ENCODE data around the gene ARPC1A. TPM values are rescaled to one million over a fixed set of nuclear protein-coding genes. Genes with fewer than 3 reads are reported as not detected.
A peak's percentile ranks its signal among the peaks of the same experiment; 100 is the strongest.

ARPC1A gene
- total RNA-seq, 1 donor, result 132 TPM

DNA sequence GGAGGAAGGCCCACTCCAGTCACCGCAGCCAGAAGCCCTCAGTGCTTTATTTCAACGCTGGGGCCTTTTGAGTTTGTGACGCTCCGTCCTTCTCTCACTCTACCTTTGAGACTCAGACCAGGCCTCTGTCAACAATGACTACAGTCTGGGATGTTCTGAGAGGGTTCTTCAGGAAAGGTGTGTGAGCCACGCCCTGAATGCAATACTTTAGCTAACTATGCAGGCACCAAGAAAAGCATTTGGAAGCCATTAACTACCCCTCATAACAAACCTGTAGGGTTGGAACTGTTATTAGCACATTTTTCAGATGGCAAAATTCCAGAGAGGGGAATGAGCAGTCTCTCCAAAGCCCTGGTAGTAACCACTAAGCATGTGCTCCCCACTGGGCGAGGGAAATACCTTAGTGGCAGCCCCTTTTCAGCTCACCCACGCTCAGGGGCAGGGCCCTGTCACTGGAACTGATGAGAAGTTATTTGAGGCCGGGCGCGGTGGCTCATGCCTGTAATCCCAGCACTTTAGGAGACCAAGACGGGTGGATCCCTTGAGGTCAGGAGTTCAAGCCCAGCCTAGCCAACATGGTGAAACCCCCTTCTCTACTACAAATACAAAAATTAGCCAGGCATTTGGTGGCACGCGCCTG is 43.2 kb downstream of the ARPC1A start:
- no peak for DNase-seq (ENCODE audit: insufficient read length, low spot score, missing footprints)
- Histone ChIP-seq H3K27me3 (ENCODE audit: insufficient read depth, low read length) (no peaks in the 10 kb centered on the region), H3K79me2 (ENCODE audit: insufficient read depth, low read length) (no peaks in the 10 kb centered on the region), H3K4me2 (ENCODE audit: insufficient read depth, low read length) (no peak overlapping the region), H3K27ac (ENCODE audit: low read depth, low read length) (no peak overlapping the region), H3K36me3 (ENCODE audit: insufficient read depth, low read length) (peaks cover 31% of the 10 kb centered on the region), H3K9me3 (ENCODE audit: low read depth, low read length) (no peaks in the 10 kb centered on the region), H4K20me1 (ENCODE audit: insufficient read depth, low read length) (peaks cover 3% of the 10 kb centered on the region), H3K4me1 (ENCODE audit: insufficient read depth, low read length) (peaks cover 11% of the 10 kb centered on the region), H3K4me3 (ENCODE audit: insufficient read depth, low read length) (no peak overlapping the region), H2AFZ (ENCODE audit: low read length) (no peak overlapping the region)
- TF ChIP-seq, protein P1, sequence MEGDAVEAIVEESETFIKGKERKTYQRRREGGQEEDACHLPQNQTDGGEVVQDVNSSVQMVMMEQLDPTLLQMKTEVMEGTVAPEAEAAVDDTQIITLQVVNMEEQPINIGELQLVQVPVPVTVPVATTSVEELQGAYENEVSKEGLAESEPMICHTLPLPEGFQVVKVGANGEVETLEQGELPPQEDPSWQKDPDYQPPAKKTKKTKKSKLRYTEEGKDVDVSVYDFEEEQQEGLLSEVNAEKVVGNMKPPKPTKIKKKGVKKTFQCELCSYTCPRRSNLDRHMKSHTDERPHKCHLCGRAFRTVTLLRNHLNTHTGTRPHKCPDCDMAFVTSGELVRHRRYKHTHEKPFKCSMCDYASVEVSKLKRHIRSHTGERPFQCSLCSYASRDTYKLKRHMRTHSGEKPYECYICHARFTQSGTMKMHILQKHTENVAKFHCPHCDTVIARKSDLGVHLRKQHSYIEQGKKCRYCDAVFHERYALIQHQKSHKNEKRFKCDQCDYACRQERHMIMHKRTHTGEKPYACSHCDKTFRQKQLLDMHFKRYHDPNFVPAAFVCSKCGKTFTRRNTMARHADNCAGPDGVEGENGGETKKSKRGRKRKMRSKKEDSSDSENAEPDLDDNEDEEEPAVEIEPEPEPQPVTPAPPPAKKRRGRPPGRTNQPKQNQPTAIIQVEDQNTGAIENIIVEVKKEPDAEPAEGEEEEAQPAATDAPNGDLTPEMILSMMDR (IDR thresholded peaks at IDR 0.05; ENCODE audit: extremely low read depth, low read depth, low read length), result no peak

DNA sequence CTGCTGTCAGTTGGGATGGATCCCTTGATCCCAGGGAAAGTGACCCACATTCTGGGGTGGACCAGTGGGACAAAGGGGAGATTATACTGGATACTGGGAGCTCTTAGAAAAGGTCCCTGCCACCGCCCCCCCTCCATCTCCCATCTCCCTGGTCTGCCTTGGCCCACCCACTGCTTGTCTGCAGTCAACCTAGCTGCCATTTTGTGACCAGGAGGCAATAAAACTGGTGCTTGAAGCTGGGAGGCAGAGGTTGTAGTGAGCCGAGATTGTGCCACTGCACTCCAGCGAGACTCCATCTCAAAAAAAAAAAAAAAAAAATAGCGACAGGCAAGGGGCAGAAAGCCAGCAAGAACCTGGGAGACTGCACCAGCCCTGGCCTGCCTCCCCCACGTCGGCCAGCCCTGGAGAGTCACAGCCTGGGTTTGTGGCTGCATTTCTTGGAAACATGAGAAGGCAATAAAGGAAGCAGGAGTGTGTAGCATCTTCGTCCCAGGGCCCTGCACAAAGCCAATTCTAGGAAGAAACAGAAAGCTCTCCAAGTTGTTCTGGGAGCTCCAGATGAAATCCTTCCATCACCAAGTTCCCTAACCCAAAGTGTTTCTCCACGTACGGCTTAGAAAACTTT is 44.2 kb downstream of the ARPC1A start:
- no peak overlapping the region for H3K27ac ChIP-seq (ENCODE audit: low read depth, low read length)
- peaks cover 3% of the 10 kb centered on the region for H4K20me1 ChIP-seq (ENCODE audit: insufficient read depth, low read length)
- peaks cover 12% of the 10 kb centered on the region for H3K4me1 ChIP-seq (ENCODE audit: insufficient read depth, low read length)
- peaks cover 2% of the 10 kb centered on the region for H3K79me2 ChIP-seq (ENCODE audit: insufficient read depth, low read length)
- H3K9me3 ChIP-seq (ENCODE audit: low read depth, low read length), result no peaks in the 10 kb centered on the region
- peak overlapping the region; percentile 6 for H3K4me2 ChIP-seq (ENCODE audit: insufficient read depth, low read length)
- DNase-seq (ENCODE audit: insufficient read length, low spot score, missing footprints), result peak; percentile 91
- TF ChIP-seq, protein P1 (IDR thresholded peaks at IDR 0.05; ENCODE audit: extremely low read depth, low read depth, low read length), result no peak
- no peak overlapping the region for H3K4me3 ChIP-seq (ENCODE audit: insufficient read depth, low read length)
- peaks cover 22% of the 10 kb centered on the region for H3K36me3 ChIP-seq (ENCODE audit: insufficient read depth, low read length)
- H3K27me3 ChIP-seq (ENCODE audit: insufficient read depth, low read length), result no peaks in the 10 kb centered on the region
- H2AFZ ChIP-seq (ENCODE audit: low read length), result no peak overlapping the region

DNA sequence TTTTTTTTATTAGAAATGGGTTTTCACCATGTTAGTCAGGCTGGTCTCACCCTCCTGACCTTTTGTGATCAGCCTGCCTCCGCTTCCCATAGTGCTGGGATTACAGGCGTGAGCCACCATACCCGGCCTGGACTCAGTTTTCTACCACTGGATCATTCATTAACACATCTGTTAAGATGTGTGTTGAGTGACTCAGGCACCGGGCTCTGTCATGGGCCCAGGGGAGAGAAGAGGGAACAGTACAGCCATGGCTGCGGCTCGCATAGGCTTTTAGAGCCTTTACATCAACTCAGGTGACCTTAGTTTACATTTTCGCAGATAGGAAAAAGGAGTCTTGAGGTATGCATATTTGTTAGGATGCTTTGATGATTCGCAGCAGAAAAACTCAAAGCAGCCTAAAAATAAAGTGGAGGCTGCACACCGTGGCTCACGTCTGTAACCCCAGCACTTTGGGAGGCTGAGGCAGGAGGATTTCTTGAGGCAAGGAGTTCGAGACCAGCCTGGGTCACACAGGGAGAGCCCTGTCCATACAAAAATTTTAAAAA is 45.8 kb downstream of the ARPC1A start:
- Histone ChIP-seq H3K36me3 (ENCODE audit: insufficient read depth, low read length) (peaks cover 8% of the 10 kb centered on the region), H3K9me3 (ENCODE audit: low read depth, low read length) (no peaks in the 10 kb centered on the region), H3K27ac (ENCODE audit: low read depth, low read length) (no peak overlapping the region), H3K4me3 (ENCODE audit: insufficient read depth, low read length) (no peak overlapping the region), H3K79me2 (ENCODE audit: insufficient read depth, low read length) (peaks cover 18% of the 10 kb centered on the region), H3K4me1 (ENCODE audit: insufficient read depth, low read length) (peaks cover 12% of the 10 kb centered on the region), H2AFZ (ENCODE audit: low read length) (no peak overlapping the region), H4K20me1 (ENCODE audit: insufficient read depth, low read length) (peaks cover 11% of the 10 kb centered on the region), H3K27me3 (ENCODE audit: insufficient read depth, low read length) (no peaks in the 10 kb centered on the region), H3K4me2 (ENCODE audit: insufficient read depth, low read length) (no peak overlapping the region)
- DNase-seq (ENCODE audit: insufficient read length, low spot score, missing footprints), result no peak
- TF ChIP-seq, protein P1 (IDR thresholded peaks at IDR 0.05; ENCODE audit: extremely low read depth, low read depth, low read length), result no peak
